HepG2 (cell line): ENCODE data around the gene IL4I1. TPM values are rescaled to one million over a fixed set of nuclear protein-coding genes. Genes with fewer than 3 reads are reported as not detected.

ENCODE experiments used
- ATAC-seq: fragments of 200-7000 bp; cut with Tn5 transposase; 3 replicates; pipeline ENCODE4 v1.9.1; 2020; ENCODE audit warnings: mild to moderate bottlenecking, moderate library complexity
- BruUV-seq: library from RNA; stranded (reverse); fragments of 400-500 nt; replicated peaks from 2 replicates; lab custom pipeline; 2021; lab: Mats Ljungman, UMichigan
- CTCF ChIA-PET: fragments of 300-600 bp; formaldehyde crosslinking; extraction: SDS; loops from one replicate; lab custom pipeline; 2021; ENCODE audit warnings: low total read pairs, inconsistent platforms, low intra/inter-chr PET ratio; lab: Yijun Ruan, JAX
- POLR2A ChIA-PET: fragments of 350-600 bp; sonication (Branson Sonifier 250); formaldehyde crosslinking; loops from one replicate; lab custom pipeline; 2020; ENCODE audit warnings: antibody characterized with exemption, inconsistent platforms; lab: Yijun Ruan, JAX
- DNase-seq: peaks from one replicate; pipeline ENCODE4 v3.0.0-alpha.2; 2015; ENCODE audit warnings: low spot score
- FAIRE-seq: peaks from 3 replicates; lab custom pipeline; 2011; peaks lifted over from hg19 to GRCh38; lab: Jason Lieb, UNC
- H2AFZ ChIP-seq: one replicate; pipeline ENCODE4 v1.6.1; 2011; ENCODE audit warnings: low read length, inconsistent platforms
- H3K27ac ChIP-seq: fragments of 300-600 bp; 3 replicates; pipeline ENCODE4 v1.8.0; 2011; ENCODE audit warnings: mixed run types, mild to moderate bottlenecking, mixed read lengths, low read length, inconsistent platforms; ENCODE audit not compliant: insufficient read depth; ENCODE audit errors: extremely low read length
- H3K27me3 ChIP-seq, 2 experiments: fragments of 200-600 bp in 1 of 2; 2 replicates in 1 of 2; 3 replicates in 1 of 2; pipeline versions ENCODE4 v1.6.0 to v1.8.0; 2011; ENCODE audit warnings: low read length in 2 of 2, mild to moderate bottlenecking in 2 of 2, moderate library complexity in 2 of 2, inconsistent platforms in 1 of 2; ENCODE audit not compliant: insufficient read depth in 2 of 2, control insufficient read depth in 1 of 2
- H3K36me3 ChIP-seq, 2 experiments: fragments of 200-600 bp in 1 of 2; replicated peaks in 1 of 2; 2 replicates in 1 of 2; 3 replicates in 1 of 2; pipeline versions ENCODE4 v1.5.1 to v1.8.0; 2011; ENCODE audit warnings: low read length in 2 of 2, inconsistent platforms in 1 of 2; ENCODE audit not compliant: insufficient read depth in 2 of 2, control insufficient read depth in 1 of 2
- H3K4me1 ChIP-seq: 2 replicates; pipeline ENCODE4 v1.5.1; 2012; ENCODE audit warnings: low read length, inconsistent platforms; ENCODE audit not compliant: insufficient read depth
- H3K4me2 ChIP-seq: 2 replicates; pipeline ENCODE4 v1.6.0; 2011; ENCODE audit warnings: low read depth, low read length, inconsistent platforms
- H3K4me3 ChIP-seq, 3 experiments: fragments of 200-600 bp in 1 of 3; sonication (generic), shearing (Covaris generic) in 1 of 3; replicated peaks in 1 of 3; 2 replicates each; pipeline ENCODE4 v1.5.1; 2011 to 2016; ENCODE audit warnings: low read length in 3 of 3, inconsistent platforms in 2 of 3, low read depth in 2 of 3, mild to moderate bottlenecking in 2 of 3, control low read depth in 1 of 3, mixed read lengths in 1 of 3; ENCODE audit not compliant: insufficient read depth in 1 of 3
- H3K79me2 ChIP-seq: one replicate; pipeline ENCODE4 v1.6.1; 2011; ENCODE audit warnings: low read length, inconsistent platforms; ENCODE audit not compliant: insufficient read depth
- H3K9ac ChIP-seq: 2 replicates; pipeline ENCODE4 v1.6.0; 2011; ENCODE audit warnings: mild to moderate bottlenecking, low read depth, low read length, inconsistent platforms; ENCODE audit not compliant: insufficient read depth
- H3K9me3 ChIP-seq: 2 replicates; pipeline ENCODE4 v1.5.1; 2012; ENCODE audit warnings: mild to moderate bottlenecking, low read length
- H4K20me1 ChIP-seq: 2 replicates; pipeline ENCODE4 v1.6.0; 2011; ENCODE audit warnings: inconsistent platforms, mild to moderate bottlenecking, low read length, moderate library complexity; ENCODE audit not compliant: insufficient read depth
- AGO2 ChIP-seq: fragments of 200-400 bp; formaldehyde crosslinking; optimal IDR thresholded peaks from 2 replicates; pipeline ENCODE3; 2017; ENCODE audit warnings: mild to moderate bottlenecking, low read depth, low read length, moderate library complexity
- ATF7 ChIP-seq, 2 experiments: fragments of 450-650 bp in 1 of 2; sonication (generic) in 1 of 2; formaldehyde crosslinking in 1 of 2; IDR thresholded peaks; 2 replicates each; pipeline versions ENCODE4 v1.4.0 to v1.6.1; 2016 to 2020; ENCODE audit warnings: antibody characterized with exemption in 1 of 2, mild to moderate bottlenecking in 1 of 2, missing genetic modification reagents in 1 of 2
- HOXA3 ChIP-seq: sonication (generic); formaldehyde crosslinking; IDR thresholded peaks from 2 replicates; pipeline ENCODE4 v1.5.0; 2020; ENCODE audit warnings: missing genetic modification reagents
- MXD1 ChIP-seq: sonication (generic); formaldehyde crosslinking; IDR thresholded peaks from 2 replicates; pipeline ENCODE4 v1.4.0; 2020; ENCODE audit warnings: mild to moderate bottlenecking, missing genetic modification reagents
- NFKB2 ChIP-seq: sonication (generic); formaldehyde crosslinking; IDR thresholded peaks from 2 replicates; pipeline ENCODE4 v1.4.0; 2020; ENCODE audit warnings: missing genetic modification reagents, borderline replicate concordance
- RBM22 ChIP-seq: fragments of 200-400 bp; formaldehyde crosslinking; optimal IDR thresholded peaks from 2 replicates; pipeline ENCODE3; 2017; ENCODE audit warnings: mild to moderate bottlenecking, low read length, moderate library complexity
- ZC3H13 ChIP-seq: sonication (generic); formaldehyde crosslinking; IDR thresholded peaks from 2 replicates; pipeline ENCODE4 v1.8.1; 2023; ENCODE audit warnings: mild to moderate bottlenecking, missing genetic modification reagents, moderate library complexity
- ZNF331 ChIP-seq: sonication (generic); formaldehyde crosslinking; IDR thresholded peaks from 2 replicates; pipeline ENCODE4 v1.4.0; 2020; ENCODE audit warnings: missing genetic modification reagents
- WGBS: methylation state at CpG from one replicate; pipeline ENCODE4 v1.1.6; 2017; ENCODE audit warnings: low lambda C conversion rate; 5-methylcytosine and 5-hydroxymethylcytosine counted together
- in situ Hi-C: cut with HindIII; loops from 2 replicates; pipeline ENCODE4 v1.10.0; 2017; ENCODE audit warnings: low pct_unique_long_range_greater_than_20kb; ENCODE audit not compliant: extremely low pct_ligation_motif_present
- intact Hi-C: fragments of 100-400 bp; cut with micrococcal nuclease; formaldehyde crosslinking; loops from one replicate; pipeline ENCODE4 v1.10.0; 2022; ENCODE audit not compliant: unreplicated experiment
- polyA plus RNA-seq, 8 experiments: library from polyadenylated mRNA; depleted of rRNA in 3 of 8; stranded (reverse) in 7 of 8; unstranded in 1 of 8; fragments of >200 nt; fragmentation: Illumina TruSeq in 4 of 8; extraction: Trizol in 4 of 8; gene quantifications; 2 replicates each; pipeline versions ENCODE4 v1.2.1 to v1.2.3, GENCODE V29; 2011 to 2016; ENCODE audit warnings: low read depth in 4 of 8, missing spikeins in 1 of 8, mixed read lengths in 1 of 8; ENCODE audit not compliant: insufficient read depth in 1 of 8
- total RNA-seq, 5 experiments: library from RNA; depleted of rRNA; stranded (reverse); fragments of >200 nt; fragmentation: Illumina TruSeq; extraction: Trizol; gene quantifications; 2 replicates each; pipeline ENCODE4 v1.2.3, GENCODE V29; 2016; ENCODE audit warnings: low read depth in 1 of 5

IL4I1 gene
- total and polyA plus RNA-seq, 2 of the 13 experiments (the other 11 are each of a cell fraction or from before 2014, with no cell fraction given), result not detected

- no peak overlapping the region for H3K4me3 ChIP-seq
- intact Hi-C loops (no loop called here), in situ Hi-C loops (no loop called here)
- no peak for ATAC-seq
- H4K20me1 ChIP-seq, result no peaks in the 10 kb centered on the region
- no peaks in the 10 kb centered on the region for H3K79me2 ChIP-seq
- H3K4me2 ChIP-seq, result no peak overlapping the region
- H3K27me3 ChIP-seq, result no peaks in the 10 kb centered on the region
- DNase-seq, result no peak
- 98% methylated on average over 37 of the region's 37 CpGs for WGBS
- ChIA-PET POLR2A (interaction anchor here (1.4 to 1.9 kb wide), 2 partner anchors 20 to 21 kb away, joined by 4 to 8 read pairs; partner anchors contain the start of genes ATF5 and NUP62), CTCF (no interaction called here)
- TF ChIP-seq MXD1 (CRISPR knock-in tag), result no peak
- TF ChIP-seq AGO2, result peak; percentile 82
- TF ChIP-seq RBM22, result peak; percentile 44
- TF ChIP-seq ZC3H13 (CRISPR knock-in tag), result peak; percentile 70
- H3K27ac ChIP-seq, result no peak overlapping the region
- no TSS peak for BruUV-seq
- no peak overlapping the region for H2AFZ ChIP-seq
- no peaks in the 10 kb centered on the region for H3K9me3 ChIP-seq
- peaks cover 18% of the 10 kb centered on the region for H3K4me1 ChIP-seq
- peaks cover 21 to 33% of the 10 kb centered on the region in 2 experiments; a peak in 4 of 5 replicates for H3K36me3 ChIP-seq
- no peak overlapping the region for H3K9ac ChIP-seq
- no peak for FAIRE-seq
Measured at GRCh38 chr19:49908480-49909420, 12.1 kb upstream of the IL4I1 start.

- Histone ChIP-seq H3K36me3 (peaks cover 17 to 32% of the 10 kb centered on the region in 2 experiments; a peak in 4 of 5 replicates), H4K20me1 (no peaks in the 10 kb centered on the region), H3K79me2 (no peaks in the 10 kb centered on the region), H3K4me3 (no peak overlapping the region), H3K9ac (no peak overlapping the region), H3K4me2 (no peak overlapping the region), H3K27ac (no peak overlapping the region), H3K9me3 (no peaks in the 10 kb centered on the region), H3K27me3 (no peaks in the 10 kb centered on the region), H2AFZ (no peak overlapping the region), H3K4me1 (peaks cover 9% of the 10 kb centered on the region)
- no TSS peak for BruUV-seq
- intact Hi-C loops, result no loop called here
- in situ Hi-C loops, result no loop called here
- no peak for DNase-seq
- over 99% methylated on average over 23 of the region's 23 CpGs for WGBS
- no peak for TF ChIP-seq NFKB2 (CRISPR knock-in tag)
- TF ChIP-seq ATF7 (IDR thresholded peaks at IDR 0.05), result no peak
- TF ChIP-seq ATF7 (CRISPR knock-in tag; IDR thresholded peaks at IDR 0.05), result no peak
- 0 out of 2 replicates have a peak, but pooled peaks have one; percentile 15 for TF ChIP-seq HOXA3 (CRISPR knock-in tag)
- TF ChIP-seq ZNF331 (CRISPR knock-in tag), result no peak
- CTCF ChIA-PET, result no interaction called here
- POLR2A ChIA-PET, result no interaction called here
- FAIRE-seq, result no peak
- ATAC-seq, result no peak
Measured at GRCh38 chr19:49907745-49908446, 11.2 kb upstream of the IL4I1 start.
